Astrocyte (in vitro differentiated cells and primary cell): ENCODE results near the gene WSCD2. TPM values are rescaled to one million over a fixed set of nuclear protein-coding genes. Genes with fewer than 3 reads are reported as not detected.

ENCODE experiments used
- DNase-seq: peaks from one replicate; pipeline ENCODE4 v3.0.0-alpha.2; 2010; ENCODE audit warnings: low read depth
- FAIRE-seq: peaks from 2 replicates; lab custom pipeline; 2011; peaks lifted over from hg19 to GRCh38; lab: Jason Lieb, UNC
- H2AFZ ChIP-seq: 2 replicates; pipeline ENCODE4 v1.6.0; 2012; ENCODE audit warnings: low read depth, low read length, inconsistent platforms
- H3K27ac ChIP-seq: 2 replicates; pipeline ENCODE4 v1.5.1; 2011; ENCODE audit warnings: low read depth, low read length, inconsistent platforms
- H3K27me3 ChIP-seq: 2 replicates; pipeline ENCODE4 v1.6.0; 2011; ENCODE audit warnings: low read length, inconsistent platforms; ENCODE audit not compliant: insufficient read depth
- H3K36me3 ChIP-seq: 2 replicates; pipeline ENCODE4 v1.5.1; 2011; ENCODE audit warnings: low read length, inconsistent platforms; ENCODE audit not compliant: insufficient read depth
- H3K4me1 ChIP-seq: 2 replicates; pipeline ENCODE4 v1.5.1; 2011; ENCODE audit warnings: low read length, inconsistent platforms; ENCODE audit not compliant: insufficient read depth
- H3K4me2 ChIP-seq: 2 replicates; pipeline ENCODE4 v1.6.0; 2012; ENCODE audit warnings: low read length, inconsistent platforms
- H3K4me3 ChIP-seq: 2 replicates; pipeline ENCODE4 v1.5.1; 2011; ENCODE audit warnings: low read depth, mild to moderate bottlenecking, low read length, inconsistent platforms; ENCODE audit not compliant: insufficient read depth
- H3K79me2 ChIP-seq: 2 replicates; pipeline ENCODE4 v1.6.0; 2012; ENCODE audit warnings: mild to moderate bottlenecking, low read length, inconsistent platforms; ENCODE audit not compliant: insufficient read depth
- H3K9ac ChIP-seq: 2 replicates; pipeline ENCODE4 v1.6.0; 2012; ENCODE audit warnings: mild to moderate bottlenecking, low read length, inconsistent platforms
- H3K9me3 ChIP-seq: 2 replicates; pipeline ENCODE4 v1.5.1; 2012; ENCODE audit warnings: low read depth, mild to moderate bottlenecking, low read length, inconsistent platforms; ENCODE audit not compliant: insufficient read depth
- H4K20me1 ChIP-seq: 2 replicates; pipeline ENCODE4 v1.6.0; 2012; ENCODE audit warnings: low read length, inconsistent platforms; ENCODE audit not compliant: insufficient read depth
- H3K27ac Mint-ChIP-seq: one replicate; pipeline ENCODE4 v1.8.0; 2021; ENCODE audit warnings: mild to moderate bottlenecking, mixed read lengths; ENCODE audit not compliant: unreplicated experiment
- H3K27me3 Mint-ChIP-seq: one replicate; pipeline ENCODE4 v1.8.0; 2021; ENCODE audit warnings: low read depth, mixed read lengths; ENCODE audit not compliant: unreplicated experiment
- H3K36me3 Mint-ChIP-seq: one replicate; pipeline ENCODE4 v1.8.0; 2021; ENCODE audit warnings: low read depth, mixed read lengths; ENCODE audit not compliant: unreplicated experiment
- H3K4me1 Mint-ChIP-seq: one replicate; pipeline ENCODE4 v1.8.0; 2021; ENCODE audit warnings: low read depth, mixed read lengths; ENCODE audit not compliant: unreplicated experiment
- H3K4me3 Mint-ChIP-seq: one replicate; pipeline ENCODE4 v1.8.0; 2021; ENCODE audit warnings: mild to moderate bottlenecking, moderate library complexity, mixed read lengths; ENCODE audit not compliant: unreplicated experiment
- H3K9me3 Mint-ChIP-seq: one replicate; pipeline ENCODE4 v1.8.0; 2021; ENCODE audit warnings: mild to moderate bottlenecking, mixed read lengths; ENCODE audit not compliant: unreplicated experiment
- EZH2 ChIP-seq: IDR thresholded peaks from 2 replicates; pipeline ENCODE4 v1.6.1; 2012; ENCODE audit warnings: mild to moderate bottlenecking, low read length, inconsistent platforms; ENCODE audit not compliant: insufficient read depth
- total RNA-seq: library from RNA; stranded (reverse); gene quantifications from 2 replicates; pipeline ENCODE4 v1.2.1, GENCODE V29; 2021
- TF ChIP-seq, protein P1 (sequence below): IDR thresholded peaks from 2 replicates; pipeline ENCODE4 v1.5.1; 2011; ENCODE audit warnings: low read depth, mild to moderate bottlenecking, inconsistent platforms, low read length, moderate library complexity; ENCODE audit not compliant: insufficient read depth

Gene WSCD2
- total RNA-seq, 1 donor from 2014 or later: 0.11 TPM

DNA sequence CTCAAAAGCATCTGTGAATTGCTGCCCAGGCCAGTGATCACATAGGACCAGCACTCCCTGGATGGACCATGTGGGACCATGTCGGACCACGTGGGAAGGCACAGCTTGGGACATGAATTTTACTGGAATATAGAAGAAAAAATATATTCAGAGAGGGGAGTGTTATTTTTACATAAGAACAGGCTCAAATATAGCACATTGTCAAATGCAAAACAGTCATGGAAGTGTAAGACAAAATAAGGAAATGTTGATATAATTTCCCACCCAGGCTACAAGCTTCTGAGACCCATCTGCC is 141.7 kb downstream of the WSCD2 start:
- Mint-ChIP-seq H3K36me3 (no peaks in the 10 kb centered on the region), H3K9me3 (peaks cover 6% of the 10 kb centered on the region), H3K4me1 (no peaks in the 10 kb centered on the region), H3K4me3 (no peak overlapping the region), H3K27ac (no peak overlapping the region), H3K27me3 (peaks cover 14% of the 10 kb centered on the region)
- Histone ChIP-seq H3K27ac (no peak overlapping the region), H3K27me3 (peaks cover 3% of the 10 kb centered on the region), H2AFZ (no peak overlapping the region), H4K20me1 (no peaks in the 10 kb centered on the region), H3K4me1 (no peaks in the 10 kb centered on the region), H3K79me2 (no peaks in the 10 kb centered on the region), H3K9ac (no peak overlapping the region), H3K4me3 (no peak overlapping the region), H3K4me2 (no peak overlapping the region), H3K36me3 (no peaks in the 10 kb centered on the region), H3K9me3 (no peaks in the 10 kb centered on the region)
- no peak for DNase-seq
- no peak for FAIRE-seq
- no peak for TF ChIP-seq EZH2
- TF ChIP-seq, protein P1, sequence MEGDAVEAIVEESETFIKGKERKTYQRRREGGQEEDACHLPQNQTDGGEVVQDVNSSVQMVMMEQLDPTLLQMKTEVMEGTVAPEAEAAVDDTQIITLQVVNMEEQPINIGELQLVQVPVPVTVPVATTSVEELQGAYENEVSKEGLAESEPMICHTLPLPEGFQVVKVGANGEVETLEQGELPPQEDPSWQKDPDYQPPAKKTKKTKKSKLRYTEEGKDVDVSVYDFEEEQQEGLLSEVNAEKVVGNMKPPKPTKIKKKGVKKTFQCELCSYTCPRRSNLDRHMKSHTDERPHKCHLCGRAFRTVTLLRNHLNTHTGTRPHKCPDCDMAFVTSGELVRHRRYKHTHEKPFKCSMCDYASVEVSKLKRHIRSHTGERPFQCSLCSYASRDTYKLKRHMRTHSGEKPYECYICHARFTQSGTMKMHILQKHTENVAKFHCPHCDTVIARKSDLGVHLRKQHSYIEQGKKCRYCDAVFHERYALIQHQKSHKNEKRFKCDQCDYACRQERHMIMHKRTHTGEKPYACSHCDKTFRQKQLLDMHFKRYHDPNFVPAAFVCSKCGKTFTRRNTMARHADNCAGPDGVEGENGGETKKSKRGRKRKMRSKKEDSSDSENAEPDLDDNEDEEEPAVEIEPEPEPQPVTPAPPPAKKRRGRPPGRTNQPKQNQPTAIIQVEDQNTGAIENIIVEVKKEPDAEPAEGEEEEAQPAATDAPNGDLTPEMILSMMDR: no peak

- H3K27ac ChIP-seq: no peak overlapping the region
- H3K4me2 ChIP-seq: no peak overlapping the region
- H2AFZ ChIP-seq: no peak overlapping the region
- no peaks in the 10 kb centered on the region for H3K36me3 Mint-ChIP-seq
- H3K4me1 ChIP-seq: no peaks in the 10 kb centered on the region
- peaks cover 13% of the 10 kb centered on the region for H3K27me3 Mint-ChIP-seq
- no peaks in the 10 kb centered on the region for H3K36me3 ChIP-seq
- H3K27ac Mint-ChIP-seq: no peak overlapping the region
- H3K4me3 ChIP-seq: no peak overlapping the region
- no peaks in the 10 kb centered on the region for H3K9me3 ChIP-seq
- DNase-seq (no peak), FAIRE-seq (no peak)
- H3K4me1 Mint-ChIP-seq: no peaks in the 10 kb centered on the region
- no peaks in the 10 kb centered on the region for H3K79me2 ChIP-seq
- peaks cover 3% of the 10 kb centered on the region for H3K27me3 ChIP-seq
- H3K9ac ChIP-seq: no peak overlapping the region
- H4K20me1 ChIP-seq: no peaks in the 10 kb centered on the region
- TF ChIP-seq EZH2: no peak
- TF ChIP-seq, protein P1: no peak
- H3K9me3 Mint-ChIP-seq: peaks cover 6% of the 10 kb centered on the region
- no peak overlapping the region for H3K4me3 Mint-ChIP-seq
Observed at GRCh38 chr12:108271951-108272872, 143.1 kb downstream of the WSCD2 start.

GRCh38 chr12:108273217-108273616 is 144.1 kb downstream of the WSCD2 start:
- H3K4me1 Mint-ChIP-seq: no peaks in the 10 kb centered on the region
- Histone ChIP-seq H3K9ac (no peak overlapping the region), H3K27me3 (peaks cover 3% of the 10 kb centered on the region), H3K4me3 (no peak overlapping the region), H3K4me2 (no peak overlapping the region), H2AFZ (no peak overlapping the region), H3K79me2 (no peaks in the 10 kb centered on the region), H3K9me3 (no peaks in the 10 kb centered on the region), H3K27ac (no peak overlapping the region), H3K4me1 (no peaks in the 10 kb centered on the region), H4K20me1 (no peaks in the 10 kb centered on the region), H3K36me3 (no peaks in the 10 kb centered on the region)
- H3K36me3 Mint-ChIP-seq: no peaks in the 10 kb centered on the region
- TF ChIP-seq, protein P1: no peak
- no peak for TF ChIP-seq EZH2
- no peak overlapping the region for H3K27ac Mint-ChIP-seq
- DNase-seq: no peak
- H3K9me3 Mint-ChIP-seq: peaks cover 5% of the 10 kb centered on the region
- peaks cover 16% of the 10 kb centered on the region for H3K27me3 Mint-ChIP-seq
- H3K4me3 Mint-ChIP-seq: no peak overlapping the region
- no peak for FAIRE-seq
